SK-N-SH (cell line): Measurements from ENCODE around the gene ABCA3. TPM values are rescaled to one million over a fixed set of nuclear protein-coding genes. Genes with fewer than 3 reads are reported as not detected.

Source experiments
- CTCF ChIA-PET: fragments of 300-600, 350-600 bp; formaldehyde crosslinking; extraction: SDS; loops from one replicate; lab custom pipeline; 2021; lab: Yijun Ruan, JAX
- POLR2A ChIA-PET: fragments of 350-600 bp; sonication (Branson Sonifier 250); formaldehyde crosslinking; extraction: SDS; loops from one replicate; lab custom pipeline; 2020; ENCODE audit warnings: antibody characterized with exemption, inconsistent platforms; lab: Yijun Ruan, JAX
- DNase-seq: peaks from one replicate; pipeline ENCODE4 v3.0.0; 2012
- H2AFZ ChIP-seq: fragments of 200-600 bp; sonication (generic); 2 replicates; pipeline ENCODE4 v1.8.1; 2016; ENCODE audit warnings: antibody characterized with exemption, mild to moderate bottlenecking, low read depth
- H3F3A ChIP-seq: fragments of 200-600 bp; sonication (generic); replicated peaks from 2 replicates; pipeline ENCODE3; 2016; ENCODE audit warnings: antibody characterized with exemption, mild to moderate bottlenecking; ENCODE audit not compliant: insufficient read depth
- H3K27ac ChIP-seq, 2 experiments: fragments of 200-500 bp in 1 of 2; fragments of 200-600 bp in 1 of 2; sonication (Bioruptor generic) in 1 of 2; sonication (generic), shearing (Covaris generic) in 1 of 2; 2 replicates each; pipeline versions ENCODE4 v1.5.1 to v1.6.1; 2014 to 2016; ENCODE audit warnings: low read depth in 2 of 2, inconsistent platforms in 1 of 2, low read length in 1 of 2, mild to moderate bottlenecking in 1 of 2, mixed read lengths in 1 of 2
- H3K27me3 ChIP-seq: fragments of 200-600 bp; sonication (generic), shearing (Covaris generic); 2 replicates; pipeline ENCODE4 v1.6.1; 2016; ENCODE audit warnings: mixed run types; ENCODE audit not compliant: insufficient read depth
- H3K36me3 ChIP-seq, 2 experiments: fragments of 200-500 bp in 1 of 2; fragments of 200-600 bp in 1 of 2; sonication (Bioruptor generic) in 1 of 2; sonication (generic) in 1 of 2; replicated peaks in 1 of 2; 2 replicates each; pipeline versions ENCODE3 to v1.5.1; 2014 to 2016; ENCODE audit warnings: low read length in 1 of 2, mild to moderate bottlenecking in 1 of 2; ENCODE audit not compliant: insufficient read depth in 2 of 2, control insufficient read depth in 1 of 2
- H3K4me1 ChIP-seq, 2 experiments: fragments of 200-500 bp in 1 of 2; fragments of 200-600 bp in 1 of 2; sonication (Bioruptor generic) in 1 of 2; sonication (generic), shearing (Covaris generic) in 1 of 2; 2 replicates each; pipeline versions ENCODE4 v1.5.1 to v1.6.1; 2014 to 2016; ENCODE audit warnings: low read depth in 1 of 2, low read length in 1 of 2, mixed run types in 1 of 2; ENCODE audit not compliant: insufficient read depth in 2 of 2, control insufficient read depth in 1 of 2
- H3K4me2 ChIP-seq: fragments of 200-600 bp; sonication (generic), shearing (Covaris generic); 2 replicates; pipeline ENCODE4 v1.6.1; 2017; ENCODE audit warnings: mixed run types
- H3K4me3 ChIP-seq, 2 experiments: fragments of 200-500 bp in 1 of 2; fragments of 200-600 bp in 1 of 2; sonication (Bioruptor generic) in 1 of 2; sonication (generic), shearing (Covaris generic) in 1 of 2; 2 replicates each; pipeline versions ENCODE4 v1.5.1 to v1.8.1; 2014 to 2016; ENCODE audit warnings: low read depth in 2 of 2, inconsistent platforms in 1 of 2, low read length in 1 of 2, mild to moderate bottlenecking in 1 of 2, mixed read lengths in 1 of 2, moderate library complexity in 1 of 2
- H3K79me2 ChIP-seq: fragments of 200-600 bp; sonication (generic); 2 replicates; pipeline ENCODE4 v1.8.1; 2017; ENCODE audit warnings: mild to moderate bottlenecking; ENCODE audit not compliant: insufficient read depth
- H3K9ac ChIP-seq: fragments of 200-600 bp; sonication (generic); 2 replicates; pipeline ENCODE4 v1.6.1; 2017; ENCODE audit warnings: mixed run types
- H3K9me2 ChIP-seq: fragments of 200-600 bp; sonication (generic); 2 replicates; pipeline ENCODE4 v1.6.1; 2017; ENCODE audit warnings: mixed run types
- H3K9me3 ChIP-seq: fragments of 200-600 bp; sonication (generic); 2 replicates; pipeline ENCODE4 v1.6.1; 2017; ENCODE audit warnings: mixed run types, mild to moderate bottlenecking, moderate library complexity
- H4K20me1 ChIP-seq: fragments of 200-600 bp; sonication (generic); 2 replicates; pipeline ENCODE4 v1.6.1; 2017; ENCODE audit warnings: mild to moderate bottlenecking, mixed run types; ENCODE audit not compliant: insufficient read depth
- ELF1 ChIP-seq: IDR thresholded peaks from 2 replicates; pipeline ENCODE4 v1.4.0; 2012
- EP300 ChIP-seq, 2 experiments: IDR thresholded peaks; 2 replicates each; pipeline versions ENCODE4 v1.4.0 to v1.6.1; 2012; ENCODE audit warnings: borderline replicate concordance in 1 of 2, low read depth in 1 of 2, low read length in 1 of 2
- FOSL2 ChIP-seq: IDR thresholded peaks from 2 replicates; pipeline ENCODE4 v1.4.0; 2012; ENCODE audit warnings: low read depth, mild to moderate bottlenecking, moderate library complexity, borderline replicate concordance
- FOXJ3 ChIP-seq: sonication (generic); formaldehyde crosslinking; IDR thresholded peaks from 2 replicates; pipeline ENCODE4 v1.5.1; 2020; ENCODE audit warnings: mild to moderate bottlenecking, missing genetic modification reagents
- NFIC ChIP-seq: IDR thresholded peaks from 2 replicates; pipeline ENCODE4 v1.4.0; 2012; ENCODE audit warnings: borderline replicate concordance
- RFX5 ChIP-seq: IDR thresholded peaks from 2 replicates; pipeline ENCODE4 v1.6.1; 2012; ENCODE audit warnings: mild to moderate bottlenecking, improper control_type of control experiment, low read length
- SIN3A ChIP-seq: IDR thresholded peaks from 2 replicates; pipeline ENCODE4 v1.6.1; 2012; ENCODE audit warnings: low read depth, mild to moderate bottlenecking, low read length, moderate library complexity, borderline replicate concordance
- YY1 ChIP-seq: IDR thresholded peaks from 2 replicates; pipeline ENCODE4 v1.4.0; 2012; ENCODE audit warnings: low read depth, mild to moderate bottlenecking
- WGBS: methylation state at CpG from one replicate; pipeline ENCODE4 v1.1.6; 2017; ENCODE audit warnings: low lambda C conversion rate; 5-methylcytosine and 5-hydroxymethylcytosine counted together
- polyA plus RNA-seq, 3 experiments: library from polyadenylated mRNA; depleted of rRNA; stranded (reverse); fragments of >200 nt; gene quantifications; 2 replicates each; pipeline ENCODE4 v1.2.3, GENCODE V29; 2012
- TF ChIP-seq, protein P1 (sequence below): fragments of 150-350 bp; IDR thresholded peaks from 2 replicates; pipeline ENCODE4 v1.6.1; 2016; ENCODE audit warnings: mild to moderate bottlenecking, low read depth, low read length
- TF ChIP-seq, protein P2 (sequence below): IDR thresholded peaks from 2 replicates; pipeline ENCODE4 v1.4.0; 2012; ENCODE audit warnings: low read depth, borderline replicate concordance
- TF ChIP-seq, protein P3 (sequence below): IDR thresholded peaks from 2 replicates; pipeline ENCODE4 v1.6.1; 2012; ENCODE audit warnings: mild to moderate bottlenecking, low read depth, low read length, moderate library complexity
- TF ChIP-seq, protein P4 (sequence below): fragments of 150-350 bp; IDR thresholded peaks from 2 replicates; pipeline ENCODE4 v1.6.1; 2017; ENCODE audit warnings: antibody characterized with exemption, low read length, low read depth, borderline replicate concordance
- TF ChIP-seq, protein P5 (sequence below): IDR thresholded peaks from 2 replicates; pipeline ENCODE4 v1.4.0; 2012; ENCODE audit warnings: low read depth
- TF ChIP-seq, protein P6 (sequence below): IDR thresholded peaks from 2 replicates; pipeline ENCODE4; 2012
- TF ChIP-seq, protein P7 (sequence below): IDR thresholded peaks from 2 replicates; pipeline ENCODE4 v1.4.0; 2012; ENCODE audit warnings: low read depth, borderline replicate concordance

The ABCA3 gene
- polyA plus RNA-seq, 1 of the 3 experiments (the other 2 are of a cell fraction), result 9.9 TPM

DNA sequence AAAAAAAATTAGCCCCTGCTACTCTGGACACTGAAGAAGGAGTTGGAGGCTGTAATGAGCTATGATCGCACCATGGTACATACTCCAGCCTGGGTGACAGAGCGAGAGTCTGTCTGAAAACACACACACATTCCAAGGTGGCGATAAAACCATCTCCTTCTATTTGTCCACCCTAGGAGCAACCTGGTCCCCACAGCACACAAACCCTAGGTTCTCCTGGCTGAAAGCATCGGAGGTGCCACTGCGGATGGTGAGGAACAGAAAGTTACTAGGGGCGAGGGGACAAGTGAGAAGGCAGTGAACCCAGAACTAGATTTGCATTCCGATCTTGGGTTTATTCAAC, 87.8 kb downstream of the ABCA3 start (continued):
- TF ChIP-seq, protein P1, sequence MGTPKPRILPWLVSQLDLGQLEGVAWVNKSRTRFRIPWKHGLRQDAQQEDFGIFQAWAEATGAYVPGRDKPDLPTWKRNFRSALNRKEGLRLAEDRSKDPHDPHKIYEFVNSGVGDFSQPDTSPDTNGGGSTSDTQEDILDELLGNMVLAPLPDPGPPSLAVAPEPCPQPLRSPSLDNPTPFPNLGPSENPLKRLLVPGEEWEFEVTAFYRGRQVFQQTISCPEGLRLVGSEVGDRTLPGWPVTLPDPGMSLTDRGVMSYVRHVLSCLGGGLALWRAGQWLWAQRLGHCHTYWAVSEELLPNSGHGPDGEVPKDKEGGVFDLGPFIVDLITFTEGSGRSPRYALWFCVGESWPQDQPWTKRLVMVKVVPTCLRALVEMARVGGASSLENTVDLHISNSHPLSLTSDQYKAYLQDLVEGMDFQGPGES, result no peak
- TF ChIP-seq FOXJ3 (CRISPR knock-in tag) (no peak), RFX5 (no peak)
- TF ChIP-seq, protein P2, sequence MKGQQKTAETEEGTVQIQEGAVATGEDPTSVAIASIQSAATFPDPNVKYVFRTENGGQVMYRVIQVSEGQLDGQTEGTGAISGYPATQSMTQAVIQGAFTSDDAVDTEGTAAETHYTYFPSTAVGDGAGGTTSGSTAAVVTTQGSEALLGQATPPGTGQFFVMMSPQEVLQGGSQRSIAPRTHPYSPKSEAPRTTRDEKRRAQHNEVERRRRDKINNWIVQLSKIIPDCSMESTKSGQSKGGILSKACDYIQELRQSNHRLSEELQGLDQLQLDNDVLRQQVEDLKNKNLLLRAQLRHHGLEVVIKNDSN, result no peak
- TF ChIP-seq, all 33 proteins: peak for 0

DNA sequence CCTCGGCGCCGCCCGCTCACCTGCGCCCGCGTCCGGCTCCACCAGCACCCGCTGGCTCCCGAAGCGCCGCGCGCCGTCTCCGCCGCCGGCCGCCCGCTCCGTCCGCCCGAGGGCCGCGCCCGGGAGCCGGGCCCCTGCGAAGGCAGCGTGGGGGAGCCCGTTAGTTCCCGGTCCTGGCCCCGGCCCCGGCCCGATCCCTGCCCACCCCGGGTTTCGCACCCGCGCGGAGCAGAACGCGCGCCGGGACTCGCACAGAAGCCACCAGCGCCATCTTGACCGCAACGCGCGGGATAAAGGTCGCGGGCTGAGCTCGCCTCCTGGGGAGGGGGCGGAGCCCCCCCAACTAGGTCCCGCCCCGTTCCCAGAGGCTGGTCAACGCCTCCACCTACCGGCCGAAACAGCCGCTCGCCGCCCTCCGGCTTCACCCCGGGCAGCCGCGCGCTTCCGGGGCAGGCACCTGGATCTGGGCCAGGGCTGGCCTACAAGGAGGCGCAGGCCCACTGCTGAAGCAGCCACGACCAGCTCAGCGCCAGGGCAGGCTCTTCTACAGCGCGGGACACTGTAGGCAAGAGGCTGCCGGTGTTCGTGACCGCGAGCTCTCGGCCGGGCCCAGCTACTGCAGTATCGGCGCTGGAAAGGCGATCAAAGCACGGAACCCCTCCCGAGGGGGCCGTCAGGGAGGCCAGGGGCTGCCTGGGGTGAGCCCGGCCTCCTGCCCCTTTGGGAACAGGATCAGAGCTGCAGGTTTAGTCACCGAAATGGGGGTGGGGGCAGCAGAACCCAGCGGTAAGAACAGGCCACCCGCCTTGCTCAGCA, 89.0 kb downstream of the ABCA3 start, which contains the start of gene ECI1:
TSS of gene ECI1 (minus strand) at position 292 of the 816 bp plus-strand sequence. CDS start at position 271, 21 bp downstream.
- H3K9ac ChIP-seq, result peak within 1 kb of the TSS; percentile 72
- peaks cover 20 to 43% of the 10 kb centered on the region in 2 experiments for H3K36me3 ChIP-seq
- peak within 1 kb of the TSS; percentile 89 for H3K4me2 ChIP-seq
- H3K4me3 ChIP-seq, result peak within 1 kb of the TSS; percentile 50 to 81
- peak within 1 kb of the TSS; percentile 73 to 84 for H3K27ac ChIP-seq
- peaks cover 43% of the 10 kb centered on the region for H3F3A ChIP-seq
- no peaks in the 10 kb centered on the region for H3K27me3 ChIP-seq
- peaks cover 7 to 13% of the 10 kb centered on the region in 2 experiments; a peak in 1 of 4 replicates for H3K4me1 ChIP-seq
- ChIA-PET POLR2A (interaction anchor here (0.6 to 1.8 kb wide), 13 partner anchors 10 to 287 kb away, joined by 3 to 8 read pairs (median 3); partner anchors contain the start of genes RPS2 and TRAF7), CTCF (interaction anchor here (0.7 to 3.5 kb wide), 21 partner anchors 10 to 250 kb away, joined by 3 to 33 read pairs (median 5); partner anchors contain the start of genes ABCA3, CASKIN1, DNASE1L2 and MLST8)
- peak; percentile 100 for DNase-seq
- peaks cover 13% of the 10 kb centered on the region; the same call in 1 of the 2 replicates for H4K20me1 ChIP-seq
- WGBS, result under 1% methylated on average over 17 of the region's 88 CpGs
- no peaks in the 10 kb centered on the region for H3K9me2 ChIP-seq
- no peaks in the 10 kb centered on the region for H3K9me3 ChIP-seq
- peak within 1 kb of the TSS; percentile 75; the same call in 1 of the 2 replicates for H2AFZ ChIP-seq
- H3K79me2 ChIP-seq, result peaks cover 51% of the 10 kb centered on the region
- TF ChIP-seq, protein P3, sequence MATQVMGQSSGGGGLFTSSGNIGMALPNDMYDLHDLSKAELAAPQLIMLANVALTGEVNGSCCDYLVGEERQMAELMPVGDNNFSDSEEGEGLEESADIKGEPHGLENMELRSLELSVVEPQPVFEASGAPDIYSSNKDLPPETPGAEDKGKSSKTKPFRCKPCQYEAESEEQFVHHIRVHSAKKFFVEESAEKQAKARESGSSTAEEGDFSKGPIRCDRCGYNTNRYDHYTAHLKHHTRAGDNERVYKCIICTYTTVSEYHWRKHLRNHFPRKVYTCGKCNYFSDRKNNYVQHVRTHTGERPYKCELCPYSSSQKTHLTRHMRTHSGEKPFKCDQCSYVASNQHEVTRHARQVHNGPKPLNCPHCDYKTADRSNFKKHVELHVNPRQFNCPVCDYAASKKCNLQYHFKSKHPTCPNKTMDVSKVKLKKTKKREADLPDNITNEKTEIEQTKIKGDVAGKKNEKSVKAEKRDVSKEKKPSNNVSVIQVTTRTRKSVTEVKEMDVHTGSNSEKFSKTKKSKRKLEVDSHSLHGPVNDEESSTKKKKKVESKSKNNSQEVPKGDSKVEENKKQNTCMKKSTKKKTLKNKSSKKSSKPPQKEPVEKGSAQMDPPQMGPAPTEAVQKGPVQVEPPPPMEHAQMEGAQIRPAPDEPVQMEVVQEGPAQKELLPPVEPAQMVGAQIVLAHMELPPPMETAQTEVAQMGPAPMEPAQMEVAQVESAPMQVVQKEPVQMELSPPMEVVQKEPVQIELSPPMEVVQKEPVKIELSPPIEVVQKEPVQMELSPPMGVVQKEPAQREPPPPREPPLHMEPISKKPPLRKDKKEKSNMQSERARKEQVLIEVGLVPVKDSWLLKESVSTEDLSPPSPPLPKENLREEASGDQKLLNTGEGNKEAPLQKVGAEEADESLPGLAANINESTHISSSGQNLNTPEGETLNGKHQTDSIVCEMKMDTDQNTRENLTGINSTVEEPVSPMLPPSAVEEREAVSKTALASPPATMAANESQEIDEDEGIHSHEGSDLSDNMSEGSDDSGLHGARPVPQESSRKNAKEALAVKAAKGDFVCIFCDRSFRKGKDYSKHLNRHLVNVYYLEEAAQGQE, result peak; percentile 41; the same call in 1 of the 2 replicates
- TF ChIP-seq, protein P4, sequence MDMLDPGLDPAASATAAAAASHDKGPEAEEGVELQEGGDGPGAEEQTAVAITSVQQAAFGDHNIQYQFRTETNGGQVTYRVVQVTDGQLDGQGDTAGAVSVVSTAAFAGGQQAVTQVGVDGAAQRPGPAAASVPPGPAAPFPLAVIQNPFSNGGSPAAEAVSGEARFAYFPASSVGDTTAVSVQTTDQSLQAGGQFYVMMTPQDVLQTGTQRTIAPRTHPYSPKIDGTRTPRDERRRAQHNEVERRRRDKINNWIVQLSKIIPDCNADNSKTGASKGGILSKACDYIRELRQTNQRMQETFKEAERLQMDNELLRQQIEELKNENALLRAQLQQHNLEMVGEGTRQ, result no peak
- peak; percentile 95 for TF ChIP-seq NFIC
- TF ChIP-seq SIN3A, result peak; percentile 71; the same call in 1 of the 2 replicates
- TF ChIP-seq, protein P1, result no peak
- no peak for TF ChIP-seq RFX5
- TF ChIP-seq, protein P5, sequence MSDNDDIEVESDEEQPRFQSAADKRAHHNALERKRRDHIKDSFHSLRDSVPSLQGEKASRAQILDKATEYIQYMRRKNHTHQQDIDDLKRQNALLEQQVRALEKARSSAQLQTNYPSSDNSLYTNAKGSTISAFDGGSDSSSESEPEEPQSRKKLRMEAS, result peak; percentile 60; the same call in 1 of the 2 replicates
- peak; percentile 54; the same call in 1 of the 2 replicates for TF ChIP-seq FOXJ3 (CRISPR knock-in tag)
- TF ChIP-seq YY1, result peak; percentile 88
- 0 out of 4 replicates have a peak, but pooled peaks of 1 of the 2 experiments have one; percentile 14 for TF ChIP-seq EP300 (IDR thresholded peaks at IDR 0.05; ENCODE audit: borderline replicate concordance in 1 of 2, low read depth in 1 of 2, low read length in 1 of 2)
- TF ChIP-seq, protein P6, sequence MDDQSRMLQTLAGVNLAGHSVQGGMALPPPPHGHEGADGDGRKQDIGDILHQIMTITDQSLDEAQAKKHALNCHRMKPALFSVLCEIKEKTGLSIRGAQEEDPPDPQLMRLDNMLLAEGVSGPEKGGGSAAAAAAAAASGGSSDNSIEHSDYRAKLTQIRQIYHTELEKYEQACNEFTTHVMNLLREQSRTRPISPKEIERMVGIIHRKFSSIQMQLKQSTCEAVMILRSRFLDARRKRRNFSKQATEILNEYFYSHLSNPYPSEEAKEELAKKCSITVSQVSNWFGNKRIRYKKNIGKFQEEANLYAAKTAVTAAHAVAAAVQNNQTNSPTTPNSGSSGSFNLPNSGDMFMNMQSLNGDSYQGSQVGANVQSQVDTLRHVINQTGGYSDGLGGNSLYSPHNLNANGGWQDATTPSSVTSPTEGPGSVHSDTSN, result no peak
- TF ChIP-seq ELF1, result peak; percentile 78
- TF ChIP-seq FOSL2, result no peak; the same call in 1 of the 2 replicates
- TF ChIP-seq, protein P7, sequence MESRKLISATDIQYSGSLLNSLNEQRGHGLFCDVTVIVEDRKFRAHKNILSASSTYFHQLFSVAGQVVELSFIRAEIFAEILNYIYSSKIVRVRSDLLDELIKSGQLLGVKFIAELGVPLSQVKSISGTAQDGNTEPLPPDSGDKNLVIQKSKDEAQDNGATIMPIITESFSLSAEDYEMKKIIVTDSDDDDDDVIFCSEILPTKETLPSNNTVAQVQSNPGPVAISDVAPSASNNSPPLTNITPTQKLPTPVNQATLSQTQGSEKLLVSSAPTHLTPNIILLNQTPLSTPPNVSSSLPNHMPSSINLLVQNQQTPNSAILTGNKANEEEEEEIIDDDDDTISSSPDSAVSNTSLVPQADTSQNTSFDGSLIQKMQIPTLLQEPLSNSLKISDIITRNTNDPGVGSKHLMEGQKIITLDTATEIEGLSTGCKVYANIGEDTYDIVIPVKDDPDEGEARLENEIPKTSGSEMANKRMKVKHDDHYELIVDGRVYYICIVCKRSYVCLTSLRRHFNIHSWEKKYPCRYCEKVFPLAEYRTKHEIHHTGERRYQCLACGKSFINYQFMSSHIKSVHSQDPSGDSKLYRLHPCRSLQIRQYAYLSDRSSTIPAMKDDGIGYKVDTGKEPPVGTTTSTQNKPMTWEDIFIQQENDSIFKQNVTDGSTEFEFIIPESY, result no peak
